ENCODE data around the gene PLCD3. TPM values are rescaled to one million over a fixed set of nuclear protein-coding genes. Genes with fewer than 3 reads are reported as not detected.

Gene PLCD3
- total and polyA plus RNA-seq, 2 of the 13 experiments (the other 11 are each of a cell fraction or from before 2014, with no cell fraction given): 11.3 to 39.1 TPM

DNA sequence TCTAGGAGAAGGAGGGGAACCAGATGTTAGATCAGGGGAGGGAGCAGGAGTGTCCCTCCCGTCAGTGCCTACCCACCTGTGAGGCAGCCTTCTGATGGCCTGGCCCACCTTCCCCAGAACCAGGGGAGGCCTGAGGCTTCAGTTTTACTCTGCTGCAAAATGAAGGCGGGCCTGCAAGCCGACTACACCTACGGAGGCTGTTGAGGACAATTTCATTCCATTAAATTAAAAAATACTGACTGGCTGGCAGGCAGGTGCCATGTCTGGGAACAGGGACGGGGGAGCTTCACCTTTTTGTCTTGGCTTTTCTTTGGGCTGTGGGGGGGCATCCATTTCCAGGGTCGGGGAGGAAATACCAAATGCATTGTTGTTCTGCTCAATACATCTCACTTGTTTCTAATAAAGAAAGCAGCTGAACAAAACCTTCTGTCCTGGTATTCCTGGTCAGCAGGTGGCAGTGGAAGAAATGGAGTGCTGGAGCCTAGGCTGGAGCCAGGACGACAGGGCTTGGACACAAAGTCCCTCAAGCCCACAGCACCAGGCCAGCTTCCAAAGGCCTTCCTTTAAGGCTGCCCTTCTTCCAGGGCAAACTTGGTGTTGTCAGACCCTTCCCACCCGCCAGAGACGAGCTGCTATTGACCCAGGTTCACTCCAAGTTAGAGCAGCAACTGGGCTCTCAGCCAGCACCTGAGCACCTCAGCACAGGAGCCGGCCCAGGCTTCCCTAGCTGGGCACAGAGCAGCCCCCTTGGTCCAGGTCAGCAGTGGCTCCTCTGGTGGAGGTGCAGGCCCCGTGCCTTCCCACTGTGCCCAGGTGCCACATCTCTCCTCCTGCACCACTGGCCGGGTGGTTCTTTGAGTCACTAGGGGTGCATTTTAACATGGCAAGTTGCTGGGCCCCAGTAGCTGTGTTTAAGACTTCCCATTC is 23.5 kb downstream of the PLCD3 start (continued):
- TF ChIP-seq, protein P1, sequence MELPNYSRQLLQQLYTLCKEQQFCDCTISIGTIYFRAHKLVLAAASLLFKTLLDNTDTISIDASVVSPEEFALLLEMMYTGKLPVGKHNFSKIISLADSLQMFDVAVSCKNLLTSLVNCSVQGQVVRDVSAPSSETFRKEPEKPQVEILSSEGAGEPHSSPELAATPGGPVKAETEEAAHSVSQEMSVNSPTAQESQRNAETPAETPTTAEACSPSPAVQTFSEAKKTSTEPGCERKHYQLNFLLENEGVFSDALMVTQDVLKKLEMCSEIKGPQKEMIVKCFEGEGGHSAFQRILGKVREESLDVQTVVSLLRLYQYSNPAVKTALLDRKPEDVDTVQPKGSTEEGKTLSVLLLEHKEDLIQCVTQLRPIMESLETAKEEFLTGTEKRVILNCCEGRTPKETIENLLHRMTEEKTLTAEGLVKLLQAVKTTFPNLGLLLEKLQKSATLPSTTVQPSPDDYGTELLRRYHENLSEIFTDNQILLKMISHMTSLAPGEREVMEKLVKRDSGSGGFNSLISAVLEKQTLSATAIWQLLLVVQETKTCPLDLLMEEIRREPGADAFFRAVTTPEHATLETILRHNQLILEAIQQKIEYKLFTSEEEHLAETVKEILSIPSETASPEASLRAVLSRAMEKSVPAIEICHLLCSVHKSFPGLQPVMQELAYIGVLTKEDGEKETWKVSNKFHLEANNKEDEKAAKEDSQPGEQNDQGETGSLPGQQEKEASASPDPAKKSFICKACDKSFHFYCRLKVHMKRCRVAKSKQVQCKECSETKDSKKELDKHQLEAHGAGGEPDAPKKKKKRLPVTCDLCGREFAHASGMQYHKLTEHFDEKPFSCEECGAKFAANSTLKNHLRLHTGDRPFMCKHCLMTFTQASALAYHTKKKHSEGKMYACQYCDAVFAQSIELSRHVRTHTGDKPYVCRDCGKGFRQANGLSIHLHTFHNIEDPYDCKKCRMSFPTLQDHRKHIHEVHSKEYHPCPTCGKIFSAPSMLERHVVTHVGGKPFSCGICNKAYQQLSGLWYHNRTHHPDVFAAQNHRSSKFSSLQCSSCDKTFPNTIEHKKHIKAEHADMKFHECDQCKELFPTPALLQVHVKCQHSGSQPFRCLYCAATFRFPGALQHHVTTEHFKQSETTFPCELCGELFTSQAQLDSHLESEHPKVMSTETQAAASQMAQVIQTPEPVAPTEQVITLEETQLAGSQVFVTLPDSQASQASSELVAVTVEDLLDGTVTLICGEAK (IDR thresholded peaks at IDR 0.05): no peak
- TF ChIP-seq, protein P1 (CRISPR knock-in tag; IDR thresholded peaks at IDR 0.05): 0 out of 2 replicates have a peak, but pooled peaks have one; percentile 39
- no peak for TF ChIP-seq ARHGAP35 (CRISPR knock-in tag; IDR thresholded peaks at IDR 0.05; ENCODE audit: borderline replicate concordance)
- TF ChIP-seq, protein P2, sequence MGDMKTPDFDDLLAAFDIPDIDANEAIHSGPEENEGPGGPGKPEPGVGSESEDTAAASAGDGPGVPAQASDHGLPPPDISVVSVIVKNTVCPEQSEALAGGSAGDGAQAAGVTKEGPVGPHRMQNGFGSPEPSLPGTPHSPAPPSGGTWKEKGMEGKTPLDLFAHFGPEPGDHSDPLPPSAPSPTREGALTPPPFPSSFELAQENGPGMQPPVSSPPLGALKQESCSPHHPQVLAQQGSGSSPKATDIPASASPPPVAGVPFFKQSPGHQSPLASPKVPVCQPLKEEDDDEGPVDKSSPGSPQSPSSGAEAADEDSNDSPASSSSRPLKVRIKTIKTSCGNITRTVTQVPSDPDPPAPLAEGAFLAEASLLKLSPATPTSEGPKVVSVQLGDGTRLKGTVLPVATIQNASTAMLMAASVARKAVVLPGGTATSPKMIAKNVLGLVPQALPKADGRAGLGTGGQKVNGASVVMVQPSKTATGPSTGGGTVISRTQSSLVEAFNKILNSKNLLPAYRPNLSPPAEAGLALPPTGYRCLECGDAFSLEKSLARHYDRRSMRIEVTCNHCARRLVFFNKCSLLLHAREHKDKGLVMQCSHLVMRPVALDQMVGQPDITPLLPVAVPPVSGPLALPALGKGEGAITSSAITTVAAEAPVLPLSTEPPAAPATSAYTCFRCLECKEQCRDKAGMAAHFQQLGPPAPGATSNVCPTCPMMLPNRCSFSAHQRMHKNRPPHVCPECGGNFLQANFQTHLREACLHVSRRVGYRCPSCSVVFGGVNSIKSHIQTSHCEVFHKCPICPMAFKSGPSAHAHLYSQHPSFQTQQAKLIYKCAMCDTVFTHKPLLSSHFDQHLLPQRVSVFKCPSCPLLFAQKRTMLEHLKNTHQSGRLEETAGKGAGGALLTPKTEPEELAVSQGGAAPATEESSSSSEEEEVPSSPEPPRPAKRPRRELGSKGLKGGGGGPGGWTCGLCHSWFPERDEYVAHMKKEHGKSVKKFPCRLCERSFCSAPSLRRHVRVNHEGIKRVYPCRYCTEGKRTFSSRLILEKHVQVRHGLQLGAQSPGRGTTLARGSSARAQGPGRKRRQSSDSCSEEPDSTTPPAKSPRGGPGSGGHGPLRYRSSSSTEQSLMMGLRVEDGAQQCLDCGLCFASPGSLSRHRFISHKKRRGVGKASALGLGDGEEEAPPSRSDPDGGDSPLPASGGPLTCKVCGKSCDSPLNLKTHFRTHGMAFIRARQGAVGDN (CRISPR knock-in tag; IDR thresholded peaks at IDR 0.05): peak; percentile 34; the same call in 1 of the 2 replicates
- TF ChIP-seq, protein P3, sequence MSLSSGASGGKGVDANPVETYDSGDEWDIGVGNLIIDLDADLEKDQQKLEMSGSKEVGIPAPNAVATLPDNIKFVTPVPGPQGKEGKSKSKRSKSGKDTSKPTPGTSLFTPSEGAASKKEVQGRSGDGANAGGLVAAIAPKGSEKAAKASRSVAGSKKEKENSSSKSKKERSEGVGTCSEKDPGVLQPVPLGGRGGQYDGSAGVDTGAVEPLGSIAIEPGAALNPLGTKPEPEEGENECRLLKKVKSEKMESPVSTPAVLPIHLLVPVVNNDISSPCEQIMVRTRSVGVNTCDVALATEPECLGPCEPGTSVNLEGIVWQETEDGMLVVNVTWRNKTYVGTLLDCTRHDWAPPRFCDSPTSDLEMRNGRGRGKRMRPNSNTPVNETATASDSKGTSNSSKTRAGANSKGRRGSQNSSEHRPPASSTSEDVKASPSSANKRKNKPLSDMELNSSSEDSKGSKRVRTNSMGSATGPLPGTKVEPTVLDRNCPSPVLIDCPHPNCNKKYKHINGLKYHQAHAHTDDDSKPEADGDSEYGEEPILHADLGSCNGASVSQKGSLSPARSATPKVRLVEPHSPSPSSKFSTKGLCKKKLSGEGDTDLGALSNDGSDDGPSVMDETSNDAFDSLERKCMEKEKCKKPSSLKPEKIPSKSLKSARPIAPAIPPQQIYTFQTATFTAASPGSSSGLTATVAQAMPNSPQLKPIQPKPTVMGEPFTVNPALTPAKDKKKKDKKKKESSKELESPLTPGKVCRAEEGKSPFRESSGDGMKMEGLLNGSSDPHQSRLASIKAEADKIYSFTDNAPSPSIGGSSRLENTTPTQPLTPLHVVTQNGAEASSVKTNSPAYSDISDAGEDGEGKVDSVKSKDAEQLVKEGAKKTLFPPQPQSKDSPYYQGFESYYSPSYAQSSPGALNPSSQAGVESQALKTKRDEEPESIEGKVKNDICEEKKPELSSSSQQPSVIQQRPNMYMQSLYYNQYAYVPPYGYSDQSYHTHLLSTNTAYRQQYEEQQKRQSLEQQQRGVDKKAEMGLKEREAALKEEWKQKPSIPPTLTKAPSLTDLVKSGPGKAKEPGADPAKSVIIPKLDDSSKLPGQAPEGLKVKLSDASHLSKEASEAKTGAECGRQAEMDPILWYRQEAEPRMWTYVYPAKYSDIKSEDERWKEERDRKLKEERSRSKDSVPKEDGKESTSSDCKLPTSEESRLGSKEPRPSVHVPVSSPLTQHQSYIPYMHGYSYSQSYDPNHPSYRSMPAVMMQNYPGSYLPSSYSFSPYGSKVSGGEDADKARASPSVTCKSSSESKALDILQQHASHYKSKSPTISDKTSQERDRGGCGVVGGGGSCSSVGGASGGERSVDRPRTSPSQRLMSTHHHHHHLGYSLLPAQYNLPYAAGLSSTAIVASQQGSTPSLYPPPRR (CRISPR knock-in tag; IDR thresholded peaks at IDR 0.05; ENCODE audit: borderline replicate concordance): no peak
- no peak for TF ChIP-seq ZNF24 (IDR thresholded peaks at IDR 0.05)
- no peak for TF ChIP-seq ZNF329 (CRISPR knock-in tag; IDR thresholded peaks at IDR 0.05; ENCODE audit: low read depth)
